Breast epithelium (tissue), 4 donors: ENCODE results near the gene SYT7. TPM values are rescaled to one million over a fixed set of nuclear protein-coding genes. Genes with fewer than 3 reads are reported as not detected.

Experiments
- DNase-seq, 2 donors: peaks; one replicate each; pipeline ENCODE4 v3.0.0-alpha.2; 2019; ENCODE audit warnings: low spot score in 2 of 2
- H3K27ac ChIP-seq, 2 donors: fragments of 200-600 bp; sonication (generic) in 1 of 2; one replicate each; pipeline ENCODE4 v1.5.1; 2016 to 2019; ENCODE audit warnings: mild to moderate bottlenecking in 1 of 2
- H3K27me3 ChIP-seq, 2 donors: fragments of 200-600 bp; sonication (generic) in 1 of 2; one replicate each; pipeline versions ENCODE4 v1.5.1 to v1.6.0; 2017 to 2019; ENCODE audit warnings: control low read depth in 1 of 2, mild to moderate bottlenecking in 1 of 2
- H3K36me3 ChIP-seq: fragments of 200-600 bp; one replicate; pipeline ENCODE4 v1.5.1; 2019
- H3K4me1 ChIP-seq, 2 donors: fragments of 200-600 bp; sonication (generic); one replicate each; pipeline ENCODE4 v1.5.1; 2016 to 2019; ENCODE audit warnings: control low read depth in 1 of 2
- H3K4me3 ChIP-seq, 3 donors: fragments of 200-600 bp; sonication (generic); 1 replicate in 2 of 3; 2 replicates in 1 of 3; pipeline ENCODE4 v1.5.1; 2016 to 2019; ENCODE audit warnings: mild to moderate bottlenecking in 3 of 3, moderate library complexity in 2 of 3
- H3K9me3 ChIP-seq, 2 donors: fragments of 200-600 bp; sonication (generic) in 1 of 2; one replicate each; pipeline ENCODE4 v1.5.1; 2016 to 2019; ENCODE audit warnings: control low read depth in 1 of 2
- POLR2A ChIP-seq: fragments of 450-650 bp; IDR thresholded peaks from one replicate; pipeline ENCODE4 v1.6.1; 2016; ENCODE audit warnings: antibody characterized with exemption, mild to moderate bottlenecking, moderate library complexity
- POLR2AphosphoS5 ChIP-seq, 3 donors: sonication (generic); formaldehyde crosslinking; IDR thresholded peaks; one replicate each; pipeline ENCODE4 v1.6.1; 2017; ENCODE audit warnings: antibody characterized with exemption in 3 of 3
- intact Hi-C: fragments of 100-400 bp; cut with DNase I; formaldehyde crosslinking; loops from one replicate; pipeline ENCODE4 v1.15.1; 2023; ENCODE audit warnings: low total_unique reads
- total RNA-seq, 3 donors: library from RNA; depleted of rRNA; stranded (reverse); fragments of >200 nt; gene quantifications; one replicate each; pipeline ENCODE4 v1.1.0, GENCODE V29; 2016
- TF ChIP-seq, protein P1 (sequence below), 3 donors: fragments of 450-650 bp; IDR thresholded peaks; one replicate each; pipeline ENCODE4 v1.5.1; 2016 to 2017; ENCODE audit warnings: antibody characterized with exemption in 3 of 3, mild to moderate bottlenecking in 3 of 3, moderate library complexity in 3 of 3

Gene SYT7
- total RNA-seq, 3 donors from 2014 or later, result 1.9 to 11.7 (median 10.8) TPM

GRCh38 chr11:61497473-61497872, 83.4 kb downstream of the SYT7 start:
- no peak overlapping the region for H3K27ac ChIP-seq
- DNase-seq, result no peak
- no peaks in the 10 kb centered on the region for H3K36me3 ChIP-seq
- no peak overlapping the region for H3K4me3 ChIP-seq
- intact Hi-C loops, result no loop called here
- no peak for TF ChIP-seq POLR2AphosphoS5 (IDR thresholded peaks at IDR 0.05)
- H3K4me1 ChIP-seq, result no peaks in the 10 kb centered on the region
- no peaks in the 10 kb centered on the region for H3K27me3 ChIP-seq
- no peaks in the 10 kb centered on the region for H3K9me3 ChIP-seq

DNA sequence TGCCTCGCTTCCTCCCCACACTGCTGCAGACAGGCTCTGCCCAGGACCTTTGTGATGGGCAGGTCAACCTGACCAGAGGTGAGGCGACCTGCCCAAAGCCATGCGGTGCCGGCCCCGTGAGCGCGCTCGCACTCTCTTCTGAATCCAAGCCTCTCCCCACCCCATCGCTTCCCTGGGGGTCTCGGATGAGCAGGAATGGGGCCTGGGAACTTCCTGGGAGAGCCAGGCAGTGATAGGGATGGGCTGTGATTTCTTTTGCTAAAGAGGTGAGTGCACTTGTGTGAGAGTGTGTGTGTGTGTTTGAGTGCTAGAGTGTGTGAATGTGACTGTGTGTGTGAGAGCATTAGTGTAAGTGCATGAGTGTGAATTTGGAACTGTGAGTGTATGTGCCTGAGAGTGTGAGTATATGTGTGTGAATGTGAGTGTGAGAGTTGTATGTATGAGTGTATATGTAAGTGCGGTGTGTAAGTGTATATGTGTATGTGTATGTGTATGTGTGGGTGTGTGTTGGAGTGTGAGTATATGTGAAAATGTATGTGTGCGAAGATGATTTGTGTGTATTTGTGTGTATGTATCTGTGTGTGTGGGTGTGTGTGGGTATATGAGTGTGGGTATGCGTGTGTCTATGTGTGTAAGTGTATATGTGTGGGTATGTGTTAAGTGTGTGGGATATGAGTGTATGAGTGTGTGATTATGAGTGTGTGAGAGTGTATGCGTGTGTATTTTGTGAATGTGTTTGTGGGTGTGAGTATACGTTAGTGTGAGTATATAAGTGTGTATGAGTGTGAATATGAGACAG, 84.1 kb downstream of the SYT7 start:
- Histone ChIP-seq H3K9me3 (no peaks in the 10 kb centered on the region), H3K27ac (peak overlapping the region in 1 of 2 donors; percentile 12), H3K27me3 (no peaks in the 10 kb centered on the region), H3K4me3 (no peak overlapping the region), H3K36me3 (no peaks in the 10 kb centered on the region), H3K4me1 (no peaks in the 10 kb centered on the region)
- TF ChIP-seq POLR2A (no peak), POLR2AphosphoS5 (IDR thresholded peaks at IDR 0.05) (no peak)
- TF ChIP-seq, protein P1, sequence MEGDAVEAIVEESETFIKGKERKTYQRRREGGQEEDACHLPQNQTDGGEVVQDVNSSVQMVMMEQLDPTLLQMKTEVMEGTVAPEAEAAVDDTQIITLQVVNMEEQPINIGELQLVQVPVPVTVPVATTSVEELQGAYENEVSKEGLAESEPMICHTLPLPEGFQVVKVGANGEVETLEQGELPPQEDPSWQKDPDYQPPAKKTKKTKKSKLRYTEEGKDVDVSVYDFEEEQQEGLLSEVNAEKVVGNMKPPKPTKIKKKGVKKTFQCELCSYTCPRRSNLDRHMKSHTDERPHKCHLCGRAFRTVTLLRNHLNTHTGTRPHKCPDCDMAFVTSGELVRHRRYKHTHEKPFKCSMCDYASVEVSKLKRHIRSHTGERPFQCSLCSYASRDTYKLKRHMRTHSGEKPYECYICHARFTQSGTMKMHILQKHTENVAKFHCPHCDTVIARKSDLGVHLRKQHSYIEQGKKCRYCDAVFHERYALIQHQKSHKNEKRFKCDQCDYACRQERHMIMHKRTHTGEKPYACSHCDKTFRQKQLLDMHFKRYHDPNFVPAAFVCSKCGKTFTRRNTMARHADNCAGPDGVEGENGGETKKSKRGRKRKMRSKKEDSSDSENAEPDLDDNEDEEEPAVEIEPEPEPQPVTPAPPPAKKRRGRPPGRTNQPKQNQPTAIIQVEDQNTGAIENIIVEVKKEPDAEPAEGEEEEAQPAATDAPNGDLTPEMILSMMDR (IDR thresholded peaks at IDR 0.05), result no peak
- DNase-seq, result no peak
- intact Hi-C loops, result no loop called here

DNA sequence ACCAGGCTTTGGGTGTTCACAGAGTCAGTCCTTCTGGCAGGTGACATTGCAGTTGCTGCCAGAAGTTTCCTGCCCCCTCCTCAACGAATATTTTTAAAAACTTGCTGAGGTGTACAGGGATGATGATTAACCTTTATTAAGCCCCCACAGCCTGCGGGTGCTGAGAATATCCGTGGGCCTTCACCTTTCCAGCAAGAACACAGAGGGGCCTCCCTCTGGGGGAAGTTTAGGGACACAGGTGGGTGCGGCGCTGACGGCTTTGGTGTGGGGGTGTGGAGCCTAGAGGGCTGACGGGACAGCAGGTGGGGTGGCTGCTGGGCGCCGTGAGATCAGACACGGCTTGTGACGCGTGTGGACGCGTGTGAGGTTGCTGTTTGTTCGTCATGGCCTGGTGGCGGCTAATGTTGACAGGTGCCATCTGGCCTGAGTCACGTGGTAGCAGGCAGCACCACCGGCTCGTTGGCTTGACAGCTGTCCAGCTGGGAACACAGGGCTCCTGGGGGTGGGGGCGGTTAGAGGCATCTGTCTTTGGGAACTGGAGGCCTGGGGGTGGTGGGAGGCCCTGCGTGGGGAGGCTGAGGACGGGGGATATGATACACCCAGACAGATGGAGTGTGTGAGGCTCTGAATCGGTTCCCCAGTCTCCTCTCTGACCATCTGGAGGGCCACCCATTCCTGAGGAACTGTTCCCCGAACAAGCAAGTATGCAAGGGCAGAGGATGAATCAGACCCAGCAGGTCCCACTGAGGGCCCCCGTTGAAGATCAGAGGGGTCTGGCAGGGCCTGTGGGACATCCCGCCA, 84.9 kb downstream of the SYT7 start:
- Histone ChIP-seq H3K27me3 (no peaks in the 10 kb centered on the region), H3K4me3 (no peak overlapping the region), H3K9me3 (no peaks in the 10 kb centered on the region), H3K36me3 (no peaks in the 10 kb centered on the region), H3K4me1 (no peaks in the 10 kb centered on the region), H3K27ac (peak overlapping the region in 1 of 2 donors; percentile 12)
- intact Hi-C loops, result no loop called here
- no peak for TF ChIP-seq POLR2A
- no peak for TF ChIP-seq POLR2AphosphoS5 (IDR thresholded peaks at IDR 0.05)
- TF ChIP-seq, protein P1 (IDR thresholded peaks at IDR 0.05), result no peak
- no peak for DNase-seq

- no peaks in the 10 kb centered on the region for H3K9me3 ChIP-seq
- H3K27me3 ChIP-seq, result no peaks in the 10 kb centered on the region
- intact Hi-C loops, result no loop called here
- TF ChIP-seq POLR2AphosphoS5 (IDR thresholded peaks at IDR 0.05), result no peak
- TF ChIP-seq, protein P1 (IDR thresholded peaks at IDR 0.05), result no peak
- no peak for TF ChIP-seq POLR2A
- DNase-seq, result no peak
- peaks cover 6 to 11% of the 10 kb centered on the region in 2 donors for H3K4me1 ChIP-seq
- H3K4me3 ChIP-seq, result no peak overlapping the region
- H3K27ac ChIP-seq, result peak overlapping the region in 1 of 2 donors; percentile 26
- H3K36me3 ChIP-seq, result no peaks in the 10 kb centered on the region
Measured at GRCh38 chr11:61494381-61494961, 86.4 kb downstream of the SYT7 start.

GRCh38 chr11:61491736-61492395, 89.0 kb downstream of the SYT7 start:
- H3K27ac ChIP-seq, result no peak overlapping the region
- no peaks in the 10 kb centered on the region for H3K36me3 ChIP-seq
- no peaks in the 10 kb centered on the region for H3K9me3 ChIP-seq
- H3K4me1 ChIP-seq, result peaks cover 6 to 16% of the 10 kb centered on the region in 2 donors
- H3K4me3 ChIP-seq, result no peak overlapping the region
- TF ChIP-seq, protein P1 (IDR thresholded peaks at IDR 0.05), result no peak
- TF ChIP-seq POLR2A (no peak), POLR2AphosphoS5 (IDR thresholded peaks at IDR 0.05) (no peak)
- H3K27me3 ChIP-seq, result no peaks in the 10 kb centered on the region
- no peak for DNase-seq
- intact Hi-C loops, result no loop called here
